Stimulated activated naive CD4-positive, alpha-beta T cell treated with Interleukin-2 at 50 U/mL for 16 hours (primary cell): ENCODE data around the gene GPRIN3.
A peak's percentile ranks its signal among the peaks of the same experiment; 100 is the strongest.
"Not testable (repeated sequence)": the region's sequence is repeated elsewhere in the genome, so short reads cannot be mapped to it uniquely, and the experiment has no call there.

Experiments
- DNase-seq: peaks from one replicate; lab custom pipeline; 2025; lab: John Stamatoyannopoulos, UW

GPRIN3 gene

GRCh38 chr4:89312066-89312465, 4.5 kb upstream of the GPRIN3 start:
- no peak for DNase-seq

- DNase-seq: no peak
Observed at GRCh38 chr4:89311433-89311832, 3.8 kb upstream of the GPRIN3 start.

GRCh38 chr4:89309154-89309553, 1.6 kb upstream of the GPRIN3 start:
- DNase-seq: not testable (repeated sequence)

- DNase-seq: no peak
Observed at GRCh38 chr4:89308161-89308500, 531 bp upstream of the GPRIN3 start.

- no peak for DNase-seq
Observed at GRCh38 chr4:89307178-89307445, 488 bp downstream of the GPRIN3 start.

GRCh38 chr4:89306486-89307177, 968 bp downstream of the GPRIN3 start:
- DNase-seq: peak; percentile 14

- DNase-seq: peak; percentile 7
Observed at GRCh38 chr4:89305712-89306437, 1.7 kb downstream of the GPRIN3 start.

- DNase-seq: no peak
Observed at GRCh38 chr4:89305028-89305427, 2.6 kb downstream of the GPRIN3 start.

GRCh38 chr4:89303814-89304388, 3.7 kb downstream of the GPRIN3 start:
- no peak for DNase-seq

GRCh38 chr4:89303177-89303576, 4.4 kb downstream of the GPRIN3 start:
- peak; percentile 62 for DNase-seq

GRCh38 chr4:89301902-89302301, 5.7 kb downstream of the GPRIN3 start:
- no peak for DNase-seq

GRCh38 chr4:89301003-89301402, 6.6 kb downstream of the GPRIN3 start:
- no peak for DNase-seq

- no peak for DNase-seq
Observed at GRCh38 chr4:89300499-89300898, 7.1 kb downstream of the GPRIN3 start.

- DNase-seq: no peak
Observed at GRCh38 chr4:89300060-89300459, 7.5 kb downstream of the GPRIN3 start.

- no peak for DNase-seq
Observed at GRCh38 chr4:89299153-89299791, 8.3 kb downstream of the GPRIN3 start.

- DNase-seq: no peak
Observed at GRCh38 chr4:89298788-89299152, 8.8 kb downstream of the GPRIN3 start.

- peak; percentile 7 for DNase-seq
Observed at GRCh38 chr4:89298155-89298554, 9.4 kb downstream of the GPRIN3 start.

- no peak for DNase-seq
Observed at GRCh38 chr4:89296896-89297295, 10.7 kb downstream of the GPRIN3 start.

GRCh38 chr4:89296399-89296798, 11.2 kb downstream of the GPRIN3 start:
- no peak for DNase-seq

- DNase-seq: peak; percentile 26
Observed at GRCh38 chr4:89295415-89295927, 12.1 kb downstream of the GPRIN3 start.

GRCh38 chr4:89294573-89295269, 12.9 kb downstream of the GPRIN3 start:
- no peak for DNase-seq

- DNase-seq: no peak
Observed at GRCh38 chr4:89293299-89293698, 14.3 kb downstream of the GPRIN3 start.
